GM18867 (cell line): ENCODE data around the gene ADAMTS14.

Source experiments
- ATAC-seq: cut with Tn5 transposase; IDR thresholded peaks from one replicate; pipeline ENCODE4 v1.9.1; 2021; ENCODE audit warnings: mild to moderate bottlenecking, moderate library complexity; ENCODE audit not compliant: unreplicated experiment

Gene ADAMTS14

DNA sequence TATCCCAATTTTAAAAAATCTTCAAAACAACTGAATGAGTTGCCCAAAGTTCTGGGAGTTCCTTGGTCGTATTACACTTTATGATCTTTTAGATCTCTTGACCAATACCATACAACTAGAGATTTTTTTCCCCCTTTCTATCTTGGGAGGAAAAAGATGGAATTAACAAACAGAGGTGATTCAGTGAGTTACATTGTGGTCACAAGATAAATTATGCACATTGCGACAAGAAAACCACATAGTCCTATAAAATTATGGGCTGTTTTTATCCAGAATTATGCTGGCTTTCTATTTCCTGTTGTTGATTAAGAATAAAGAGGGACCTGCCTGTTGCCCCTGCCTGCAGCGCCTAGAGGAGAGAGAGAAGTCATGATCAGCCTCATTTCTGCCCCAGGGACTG lies 135.2 kb downstream of the ADAMTS14 start:
- no peak for ATAC-seq

DNA sequence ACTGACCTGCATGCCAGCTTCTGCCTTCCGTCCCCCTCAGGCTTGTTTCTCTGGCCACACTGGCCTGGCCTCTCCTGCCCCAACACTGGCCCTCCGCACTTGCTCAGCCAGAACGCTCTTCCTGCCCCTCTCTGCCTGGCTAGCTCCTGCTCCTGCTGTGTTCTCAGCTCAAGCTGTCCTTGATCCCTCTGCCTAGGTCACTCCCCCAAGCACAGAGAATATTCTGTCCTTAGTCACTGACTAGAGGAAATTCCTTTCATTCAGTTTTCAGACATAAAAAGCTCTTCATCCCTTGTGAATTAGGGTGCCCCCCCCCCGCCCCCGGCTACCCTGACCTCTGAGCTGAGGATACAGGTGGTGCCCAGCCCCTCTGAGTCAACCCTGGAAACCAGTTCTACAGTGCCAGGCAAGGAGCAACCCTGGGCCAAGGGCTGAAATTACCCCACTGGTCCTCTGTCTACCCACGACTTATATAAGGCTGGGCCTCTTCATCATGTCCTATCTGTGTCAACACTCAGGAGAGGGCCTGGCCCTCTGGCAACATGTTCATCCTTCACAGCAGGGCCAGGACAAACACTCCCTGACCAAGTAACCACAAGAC lies 136.8 kb downstream of the ADAMTS14 start:
- no peak for ATAC-seq

DNA sequence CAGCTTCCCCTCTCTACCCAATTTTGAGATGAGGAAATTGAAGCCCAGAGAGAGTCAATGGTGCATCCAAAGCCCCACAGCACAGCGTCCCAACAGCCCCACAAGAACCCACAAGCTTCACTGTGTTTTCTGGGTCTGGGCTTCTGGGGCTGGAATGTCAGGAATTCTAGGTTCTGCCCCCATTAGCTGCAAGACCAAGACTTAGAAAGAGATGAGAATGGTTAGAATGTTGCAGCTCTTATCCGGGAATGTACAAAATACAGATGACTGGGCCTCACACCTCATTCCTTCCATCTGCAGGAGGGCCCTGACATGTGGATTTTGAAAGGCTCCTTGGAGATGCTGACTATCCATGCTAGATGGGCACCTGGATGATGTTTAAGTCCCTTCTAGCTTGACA lies 137.4 kb downstream of the ADAMTS14 start:
- no peak for ATAC-seq

DNA sequence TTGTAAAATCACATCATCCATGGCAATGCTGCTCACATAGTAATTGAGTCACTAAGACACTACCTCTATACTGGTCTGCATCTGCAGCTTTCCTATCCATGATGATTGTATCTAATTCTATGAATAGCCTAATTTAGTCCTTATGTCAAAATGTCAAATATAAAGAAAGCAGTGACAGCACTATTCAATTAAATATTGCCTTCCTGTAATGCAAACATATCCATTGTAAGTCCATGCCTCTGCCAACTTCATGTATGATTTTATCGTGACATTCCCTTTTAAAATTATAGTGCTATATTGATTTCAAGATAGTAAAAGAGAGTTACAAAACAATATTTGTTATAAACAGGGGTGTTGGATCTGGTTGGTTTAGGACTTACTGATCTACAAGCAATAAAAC lies 138.7 kb downstream of the ADAMTS14 start:
- no peak for ATAC-seq

DNA sequence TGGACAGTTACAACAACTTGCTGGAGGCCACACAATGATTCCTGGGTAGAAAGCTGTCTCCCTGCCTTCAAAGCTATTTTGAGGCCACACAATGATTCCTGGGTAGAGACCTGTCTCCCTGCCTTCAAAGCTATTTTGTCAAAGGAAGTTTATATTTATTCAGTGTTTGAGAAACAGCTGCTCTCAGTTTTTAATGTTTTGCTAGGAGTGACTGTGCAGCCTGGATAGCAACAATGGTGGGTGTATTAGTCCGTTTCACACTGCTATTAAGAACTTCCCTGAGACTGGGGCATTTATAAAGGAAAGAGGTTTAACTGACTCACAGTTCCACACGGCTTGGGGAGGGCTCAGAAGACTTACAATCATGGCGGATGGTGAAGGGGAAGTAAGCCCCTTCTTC lies 139.6 kb downstream of the ADAMTS14 start:
- ATAC-seq, result no peak
